Forelimb muscle (tissue), 1 donor: Measurements from ENCODE around the gene GPR161. TPM values are rescaled to one million over a fixed set of nuclear protein-coding genes. Genes with fewer than 3 reads are reported as not detected.

Experiments
- DNase-seq: peaks from one replicate; pipeline ENCODE4 v3.0.0-alpha.2; 2013; ENCODE audit warnings: low read depth
- polyA plus RNA-seq: library from polyadenylated mRNA; unstranded; fragments of 120-200 nt; gene quantifications from one replicate; pipeline ENCODE4 v1.2.1, GENCODE V29; 2013; ENCODE audit not compliant: insufficient read length

GPR161 gene
- polyA plus RNA-seq, 1 donor: 10.8 TPM

DNA sequence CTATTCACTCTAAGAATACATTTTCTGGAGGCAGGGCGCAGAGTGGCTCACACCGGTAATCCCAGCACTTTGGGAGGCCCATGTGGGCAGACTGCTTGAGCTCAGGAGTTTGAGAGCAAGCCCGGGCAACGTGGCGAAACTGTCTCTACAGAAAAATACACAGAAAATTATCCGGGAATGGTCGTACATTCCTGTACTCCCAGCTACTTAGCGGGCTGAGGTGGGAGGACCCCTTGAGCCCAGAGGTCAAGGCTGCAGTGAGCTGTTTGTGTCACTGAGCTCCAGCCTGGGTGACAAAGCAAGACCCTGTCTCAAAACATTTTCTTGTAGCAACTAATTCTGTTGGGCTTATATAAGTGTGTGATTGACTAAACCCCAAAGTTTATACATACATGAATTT is 30.5 kb downstream of the GPR161 start:
- DNase-seq: no peak

- no peak for DNase-seq
These were observed 30.9 kb downstream of the GPR161 start for GRCh38 chr1:168105846-168106245.

DNA sequence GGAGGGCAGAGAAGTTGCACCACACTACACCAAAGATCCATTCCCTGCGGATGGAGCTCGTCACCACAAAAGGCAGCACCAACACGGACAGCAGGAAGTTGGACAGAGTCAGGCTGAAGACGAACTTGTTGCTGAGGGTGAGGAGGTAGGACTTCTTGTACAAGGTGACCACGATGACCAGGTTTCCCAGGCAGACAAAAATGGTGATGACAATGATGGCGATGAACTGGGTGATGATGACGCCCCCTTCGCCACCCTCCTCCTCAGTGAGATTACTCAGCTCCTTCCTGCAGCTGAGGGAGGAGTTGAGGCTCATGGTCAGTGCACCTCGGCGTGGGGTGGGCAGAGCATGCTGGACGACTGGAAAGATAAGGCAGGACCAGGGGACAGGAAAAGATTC is 32.2 kb downstream of the GPR161 start:
- DNase-seq: no peak

GRCh38 chr1:168102487-168102886 is 34.2 kb downstream of the GPR161 start:
- DNase-seq: no peak

DNA sequence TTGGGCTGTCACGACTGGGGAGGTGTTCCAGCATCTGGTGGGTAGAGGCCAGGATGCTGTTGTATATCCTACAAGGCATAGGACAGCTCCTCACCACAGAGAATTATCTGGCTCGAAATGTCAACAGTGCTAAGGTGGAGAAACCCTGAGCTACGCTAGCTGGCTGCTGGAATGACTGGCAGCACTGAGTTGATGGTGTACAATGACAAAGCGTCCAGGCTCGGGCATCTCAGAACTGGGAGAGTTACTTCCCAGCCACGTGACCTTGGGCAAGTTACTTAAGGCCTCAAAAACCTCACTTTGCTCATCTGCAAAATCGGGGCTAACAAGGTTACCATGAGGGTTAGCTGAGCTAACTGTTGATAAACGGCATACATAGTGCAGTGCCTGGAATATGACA is 35.4 kb downstream of the GPR161 start:
- DNase-seq: no peak

GRCh38 chr1:168100315-168101002 is 36.3 kb downstream of the GPR161 start:
- DNase-seq: no peak

DNA sequence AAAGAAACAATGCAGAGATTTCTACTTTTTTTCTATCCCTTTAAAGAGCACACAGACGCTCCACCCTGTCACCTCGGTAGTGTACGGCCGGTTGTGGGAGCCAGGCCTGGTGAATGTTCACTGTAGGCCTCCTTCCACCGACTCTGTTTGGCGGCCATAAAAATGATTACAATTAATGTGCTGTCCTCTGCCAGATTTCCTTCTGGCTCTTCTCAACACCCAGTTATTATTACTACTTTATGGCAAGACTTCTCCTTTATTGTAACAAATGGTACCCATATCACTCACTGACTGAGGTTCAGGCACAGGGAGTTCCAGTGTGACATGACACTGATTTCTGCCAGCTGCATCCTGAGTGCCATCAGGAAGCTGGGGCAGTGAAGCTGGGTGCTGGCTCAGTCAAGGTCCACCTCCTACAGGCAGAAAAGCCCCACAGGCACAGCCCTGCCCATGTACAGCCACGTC is 37.4 kb downstream of the GPR161 start:
- no peak for DNase-seq

GRCh38 chr1:168098534-168099320 is 38.0 kb downstream of the GPR161 start:
- DNase-seq: no peak

GRCh38 chr1:168097921-168098528 is 38.7 kb downstream of the GPR161 start:
- DNase-seq: no peak

DNA sequence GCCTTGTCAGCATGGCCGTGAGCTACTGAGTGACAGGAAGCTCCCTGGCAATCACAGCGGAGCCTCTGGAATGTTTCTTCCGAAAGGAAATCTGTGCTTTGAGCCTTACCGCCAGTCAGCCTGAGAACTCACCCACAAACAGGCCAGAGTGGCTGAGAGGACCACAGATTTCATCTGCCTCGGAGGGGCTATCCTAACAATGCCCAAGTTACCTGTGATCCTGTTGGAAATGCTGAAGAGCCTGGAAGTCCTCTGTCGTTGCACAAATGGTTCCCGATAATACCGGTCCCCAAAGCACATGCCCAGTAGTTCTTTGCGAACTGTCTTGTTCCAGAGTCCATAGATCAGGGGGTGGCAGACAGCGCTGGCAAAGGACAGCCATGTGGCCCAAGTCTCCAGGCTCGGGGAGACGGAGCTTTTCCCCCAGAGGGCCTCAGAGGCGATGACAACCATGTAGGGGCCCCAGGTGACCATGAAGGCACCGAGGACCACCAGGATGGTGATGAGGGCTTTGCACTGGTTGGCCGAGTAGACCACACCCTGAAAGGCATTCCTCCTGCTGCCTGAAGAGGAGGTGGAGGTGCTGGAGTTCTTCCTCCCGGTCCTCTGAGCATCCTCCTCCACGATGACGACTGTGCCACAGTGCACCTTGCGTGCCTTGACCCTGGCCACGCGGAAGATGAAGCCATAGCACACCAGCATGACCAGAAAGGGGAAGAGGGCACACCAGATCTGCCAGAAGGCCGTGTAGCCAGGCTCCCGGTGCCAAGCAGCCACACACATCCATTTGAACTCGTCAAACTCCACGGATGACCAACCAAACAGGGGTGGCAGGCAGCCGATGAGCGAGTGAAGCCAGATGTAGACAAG is 40.2 kb downstream of the GPR161 start:
- no peak for DNase-seq

DNA sequence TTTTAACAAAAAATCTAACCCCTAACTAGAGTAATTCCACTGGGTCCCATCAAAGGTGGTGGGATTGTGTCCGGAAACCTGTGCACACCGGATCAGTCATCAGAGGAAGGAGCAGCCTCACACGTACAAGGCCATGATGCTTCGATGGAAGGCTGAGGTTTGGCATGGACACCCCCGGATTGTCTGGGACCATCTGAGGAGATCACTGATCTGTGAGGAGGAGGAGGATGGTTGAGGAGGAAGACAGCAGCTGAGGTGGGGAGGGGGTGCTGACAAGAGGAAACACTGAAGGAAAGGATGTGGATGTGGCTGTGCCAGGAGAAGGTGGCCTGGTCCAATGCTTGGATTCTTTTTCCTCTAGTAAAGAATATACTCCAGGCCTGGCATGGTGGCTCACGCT is 41.3 kb downstream of the GPR161 start:
- no peak for DNase-seq

DNA sequence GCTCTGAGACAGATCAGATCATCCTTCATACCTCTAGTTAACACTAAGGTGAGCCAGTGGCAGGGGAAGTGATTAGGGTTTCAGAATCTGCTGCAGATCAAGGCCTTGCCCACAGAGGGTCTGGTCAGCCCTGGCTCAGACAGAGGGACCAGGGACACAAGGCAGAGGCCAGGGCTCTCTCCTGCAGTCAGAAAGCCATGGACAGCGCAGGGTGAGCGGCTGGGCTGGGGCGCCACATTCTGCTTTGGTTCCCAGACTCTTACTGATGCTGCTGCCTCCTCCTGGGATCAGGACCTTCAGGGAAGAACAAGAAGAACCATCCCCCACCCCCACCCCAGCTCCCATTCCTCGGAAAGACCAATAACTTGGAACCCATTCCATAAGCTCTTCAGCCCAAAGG is 43.1 kb downstream of the GPR161 start:
- DNase-seq: no peak

DNA sequence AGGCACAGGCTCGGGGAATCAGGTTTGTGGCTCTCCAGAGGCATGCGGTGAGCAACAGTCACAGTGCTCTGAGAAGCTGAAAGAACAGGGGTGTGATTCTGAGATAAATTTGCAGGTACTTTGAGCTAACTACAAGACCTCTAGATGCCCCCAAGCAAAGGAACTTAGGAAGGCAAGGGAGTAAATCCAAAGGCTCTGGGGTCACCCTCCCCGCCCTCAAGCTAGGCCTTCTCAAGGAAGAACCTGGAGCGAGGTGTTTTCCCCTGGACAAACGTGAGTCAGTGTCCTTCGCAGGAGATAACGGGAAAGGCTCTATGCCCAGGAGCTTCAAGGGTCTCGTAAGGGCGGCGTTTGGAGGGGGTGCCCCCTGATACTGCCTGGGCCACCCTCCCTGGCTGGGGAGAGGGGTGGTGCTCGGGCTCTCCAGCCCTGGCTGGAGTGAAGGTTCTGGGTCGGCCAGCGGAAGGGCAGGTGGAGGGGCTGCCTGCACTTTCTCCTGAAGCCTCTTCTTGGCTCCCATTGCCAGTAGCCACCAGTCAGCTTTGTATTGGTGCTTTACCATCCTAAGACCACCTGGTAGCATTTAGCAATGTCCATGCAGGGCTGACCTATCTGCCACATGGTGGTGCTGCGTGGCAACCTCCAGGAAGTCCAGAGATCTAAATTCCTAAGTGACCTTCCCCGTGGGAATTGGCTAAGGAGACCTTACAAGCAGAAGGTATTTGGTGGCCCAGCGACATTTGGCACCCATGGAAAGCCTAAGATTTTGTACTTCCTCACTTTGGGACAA is 44.0 kb downstream of the GPR161 start:
- no peak for DNase-seq

- DNase-seq: no peak
These were observed 44.8 kb downstream of the GPR161 start for GRCh38 chr1:168091720-168092550.

GRCh38 chr1:168091063-168091462 is 45.7 kb downstream of the GPR161 start:
- no peak for DNase-seq

DNA sequence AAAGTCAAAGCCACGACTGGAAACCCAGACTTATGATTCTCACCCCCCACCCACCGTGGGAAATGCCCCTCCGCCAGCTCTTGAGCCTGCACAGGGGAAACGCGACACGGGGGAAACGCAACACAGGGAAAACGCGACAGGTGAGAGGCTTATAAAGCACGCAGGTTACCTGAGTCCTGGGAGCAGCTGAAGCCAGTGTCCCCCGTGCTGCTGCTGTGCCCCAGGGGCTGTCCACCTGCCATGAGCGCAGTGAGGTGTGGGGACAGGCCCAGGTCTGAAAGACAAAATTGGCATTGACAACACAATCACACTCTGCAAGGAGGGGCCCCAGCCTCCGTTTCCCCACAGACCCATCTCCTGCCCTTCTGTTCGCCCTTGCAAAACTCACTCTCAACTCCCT is 46.3 kb downstream of the GPR161 start:
- no peak for DNase-seq

DNA sequence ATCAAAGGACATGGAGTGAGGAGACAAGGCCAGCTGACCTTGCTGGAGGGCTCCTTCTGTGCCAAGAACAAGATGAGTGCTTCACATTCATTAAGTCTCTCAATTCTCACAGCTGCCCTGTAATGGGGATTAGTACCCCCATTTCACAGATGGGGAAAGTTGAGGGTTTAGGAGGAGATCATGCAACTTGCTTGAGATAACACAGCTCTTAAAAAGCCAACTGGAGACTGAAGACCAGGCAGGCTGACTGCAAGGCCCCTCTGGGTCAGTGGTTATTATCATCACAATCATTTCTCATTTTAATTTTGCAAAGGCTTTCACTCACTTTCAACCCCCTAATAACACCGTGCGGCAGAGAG is 46.8 kb downstream of the GPR161 start:
- DNase-seq: no peak

GRCh38 chr1:168089326-168089978 is 47.3 kb downstream of the GPR161 start:
- no peak for DNase-seq

GRCh38 chr1:168088511-168089325 is 48.0 kb downstream of the GPR161 start:
- DNase-seq: no peak
